HG02852 (cell line): ENCODE data around the gene TEKT5.
"Not testable (repeated sequence)": the region's sequence is repeated elsewhere in the genome, so short reads cannot be mapped to it uniquely, and the experiment has no call there.

Source experiments
- ATAC-seq: cut with Tn5 transposase; IDR thresholded peaks from one replicate; pipeline ENCODE4 v1.9.1; 2021; ENCODE audit warnings: mild to moderate bottlenecking, moderate library complexity; ENCODE audit not compliant: unreplicated experiment

TEKT5 gene

DNA sequence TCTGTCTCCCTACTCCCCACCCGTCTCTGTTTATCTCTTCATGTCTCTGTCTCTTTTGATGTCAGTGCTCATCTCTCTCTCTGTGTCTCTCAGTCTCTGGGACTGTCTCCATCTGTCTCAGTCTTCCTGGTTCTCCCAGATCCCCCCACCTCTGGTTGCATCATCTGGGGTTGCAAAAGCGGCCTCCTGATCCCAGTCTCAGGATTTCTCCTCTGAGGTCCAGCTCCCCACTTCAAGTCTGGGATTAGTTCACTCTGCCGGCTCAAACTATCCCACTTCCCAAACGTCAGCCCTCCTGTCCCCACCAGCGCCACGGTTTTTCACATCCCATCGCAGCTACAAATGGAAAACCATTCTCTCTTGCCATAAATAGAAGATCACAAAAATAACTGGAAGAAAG lies 9.0 kb downstream of the TEKT5 start:
- ATAC-seq, result no peak

DNA sequence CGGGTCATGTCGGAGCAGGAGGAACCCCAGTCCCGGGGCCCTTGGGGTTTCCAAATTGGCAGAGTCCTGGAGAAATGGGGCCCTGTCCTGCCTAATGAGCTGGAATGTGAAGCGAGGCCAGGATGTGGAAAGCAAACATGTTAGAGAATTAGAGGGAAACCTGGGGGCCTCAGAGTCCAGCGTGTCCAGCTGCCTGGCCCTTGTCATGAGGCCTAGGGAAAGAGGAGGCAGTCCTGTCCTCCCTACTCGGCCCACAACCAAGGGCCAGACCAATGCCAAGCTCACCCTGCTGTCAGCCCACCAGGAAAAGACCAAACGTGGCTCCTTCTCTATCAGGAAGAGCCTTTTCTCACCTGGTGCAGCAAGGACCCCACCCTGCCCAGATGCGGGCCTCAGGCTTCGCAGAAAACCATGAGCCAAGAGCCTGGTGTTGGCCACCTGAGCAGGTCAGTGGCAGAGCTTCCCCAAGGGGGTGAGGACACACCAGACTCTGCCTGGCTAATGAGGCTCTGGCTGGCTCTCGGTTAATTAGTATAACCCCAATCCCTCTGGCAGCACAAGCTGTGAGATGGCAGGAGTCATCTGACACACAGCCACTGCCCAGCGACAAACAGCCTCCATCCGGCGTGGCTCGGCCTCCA lies 10.1 kb downstream of the TEKT5 start:
- no peak for ATAC-seq

- no peak for ATAC-seq
Observed at GRCh38 chr16:10683170-10683569, 11.6 kb downstream of the TEKT5 start.

GRCh38 chr16:10682604-10683003 lies 12.1 kb downstream of the TEKT5 start:
- no peak for ATAC-seq

DNA sequence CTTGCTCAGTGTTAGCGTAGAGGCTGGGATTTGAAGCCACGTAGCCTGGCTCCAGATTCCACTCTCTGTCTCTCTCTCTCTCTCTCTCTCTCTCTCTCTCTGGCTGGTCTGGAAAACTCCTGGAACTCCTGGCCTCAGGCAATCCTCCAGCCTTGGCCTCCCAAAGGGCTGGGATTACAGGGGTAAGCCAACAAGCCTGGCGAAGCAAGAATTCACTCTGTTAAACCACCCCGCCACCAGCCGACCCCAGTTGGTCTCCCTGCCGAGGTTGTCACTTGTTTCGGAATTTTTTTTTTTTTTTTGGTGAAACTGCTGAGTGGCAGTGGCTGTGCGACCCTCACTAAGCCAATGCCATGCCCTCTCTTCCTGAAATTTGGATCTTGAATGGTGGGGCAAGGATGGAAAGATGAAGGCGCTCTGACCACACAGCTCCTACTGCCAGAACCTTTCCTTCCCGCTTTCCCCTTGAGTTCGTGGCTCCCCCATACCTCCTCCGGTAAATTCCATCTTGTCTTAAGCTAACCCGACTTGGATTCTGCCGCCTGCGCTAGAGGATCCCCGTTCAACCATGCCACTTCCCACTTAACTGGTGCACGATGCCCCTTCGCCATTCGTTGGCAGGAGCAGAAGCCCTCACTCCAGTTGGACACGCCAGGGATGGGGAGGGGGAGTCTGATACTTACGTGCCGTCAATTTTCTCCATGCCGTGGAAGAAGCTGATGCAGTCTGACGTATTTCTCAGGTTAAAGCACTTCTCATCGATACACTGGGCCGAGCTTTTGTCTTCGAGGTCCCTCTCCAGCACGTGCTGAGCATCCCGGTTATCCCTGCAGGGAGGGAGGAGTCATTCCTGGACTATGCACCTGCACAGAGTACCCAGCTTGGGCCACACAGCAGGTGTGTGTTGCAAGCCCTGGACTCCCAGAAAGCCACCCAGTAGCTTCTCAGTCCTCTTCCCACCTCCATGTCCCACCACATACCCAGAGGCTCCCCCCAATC lies 13.1 kb downstream of the TEKT5 start:
- no peak for ATAC-seq

DNA sequence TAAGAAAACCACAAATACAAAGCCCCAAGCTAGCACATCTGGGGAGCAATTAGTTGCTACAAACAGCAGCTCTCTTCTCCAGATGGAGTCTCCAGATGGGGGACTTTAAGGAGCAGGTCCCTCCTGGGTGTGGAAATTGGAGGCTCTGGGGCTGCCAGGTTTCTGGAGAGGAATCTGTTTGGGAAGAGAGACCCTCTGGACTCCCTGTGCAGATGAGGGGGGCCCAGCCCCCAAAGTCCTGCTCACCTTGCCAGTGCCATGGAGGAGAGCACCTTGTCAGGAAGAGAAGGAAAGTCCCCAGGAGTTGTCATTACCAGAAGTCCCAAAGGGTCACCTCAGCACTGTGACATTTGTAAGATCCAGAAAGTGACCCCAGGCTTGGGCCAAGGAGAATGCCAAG lies 14.8 kb downstream of the TEKT5 start:
- no peak for ATAC-seq

GRCh38 chr16:10679441-10679840 lies 15.3 kb downstream of the TEKT5 start:
- not testable (repeated sequence) for ATAC-seq

DNA sequence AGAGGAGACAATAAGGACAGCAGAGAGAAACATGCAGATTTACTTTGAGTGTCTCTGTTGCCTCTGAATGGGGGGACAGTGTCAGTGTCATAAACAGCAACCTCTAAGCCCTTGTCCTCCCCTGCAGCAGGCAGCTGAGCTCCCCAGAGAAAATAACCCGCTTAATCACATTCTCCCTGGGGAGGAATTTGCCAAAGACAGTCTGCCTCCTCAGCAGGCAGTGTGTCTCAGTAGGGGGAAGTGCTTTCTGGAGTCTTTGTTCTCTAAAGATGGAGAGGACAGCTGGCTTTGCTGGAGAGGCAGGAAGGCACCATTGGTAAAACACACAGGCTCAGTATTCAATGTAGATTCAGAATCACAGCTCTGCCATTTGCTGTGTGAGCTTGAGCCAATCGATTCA lies 16.1 kb downstream of the TEKT5 start:
- no peak for ATAC-seq

GRCh38 chr16:10676284-10676683 lies 18.4 kb downstream of the TEKT5 start:
- no peak for ATAC-seq

DNA sequence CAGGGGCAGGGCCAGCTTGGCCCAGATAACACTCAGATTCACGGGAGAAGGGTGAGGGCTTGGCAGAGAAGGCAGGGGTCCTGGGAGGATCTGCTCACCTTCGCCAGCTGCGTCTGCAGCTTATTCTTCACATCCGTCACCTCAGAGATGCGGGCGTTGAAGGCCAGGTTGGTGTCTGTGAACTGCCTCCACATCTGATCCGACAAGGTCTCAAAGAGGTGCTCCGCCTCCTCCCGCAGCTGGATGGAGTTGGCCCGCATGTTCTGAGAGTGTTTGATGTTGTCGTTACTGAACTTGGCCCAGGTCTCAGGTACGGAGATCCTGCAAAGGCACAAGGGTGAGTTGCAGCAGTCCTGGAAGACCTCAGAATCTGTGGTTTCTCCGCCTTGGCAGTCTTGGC lies 18.9 kb downstream of the TEKT5 start:
- no peak for ATAC-seq

DNA sequence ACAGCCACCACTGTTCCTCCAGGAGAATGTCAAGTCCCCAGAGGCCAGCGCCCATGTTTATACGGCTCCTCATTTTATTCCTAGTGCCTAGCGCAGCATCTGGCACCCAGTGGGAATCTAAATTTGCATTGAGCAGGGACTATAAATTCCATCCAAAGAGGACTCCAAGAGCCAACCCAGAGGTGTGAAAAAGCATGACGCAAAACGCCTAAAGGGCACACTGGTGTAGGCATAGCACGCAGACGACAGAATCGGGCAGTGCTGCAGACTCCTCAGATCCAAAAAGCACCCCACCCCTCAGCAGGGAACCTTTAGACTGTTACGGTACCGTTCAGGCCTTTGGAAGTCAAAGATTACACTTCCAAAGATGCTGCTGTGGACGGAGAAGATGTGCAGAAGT lies 19.5 kb downstream of the TEKT5 start:
- ATAC-seq, result no peak

DNA sequence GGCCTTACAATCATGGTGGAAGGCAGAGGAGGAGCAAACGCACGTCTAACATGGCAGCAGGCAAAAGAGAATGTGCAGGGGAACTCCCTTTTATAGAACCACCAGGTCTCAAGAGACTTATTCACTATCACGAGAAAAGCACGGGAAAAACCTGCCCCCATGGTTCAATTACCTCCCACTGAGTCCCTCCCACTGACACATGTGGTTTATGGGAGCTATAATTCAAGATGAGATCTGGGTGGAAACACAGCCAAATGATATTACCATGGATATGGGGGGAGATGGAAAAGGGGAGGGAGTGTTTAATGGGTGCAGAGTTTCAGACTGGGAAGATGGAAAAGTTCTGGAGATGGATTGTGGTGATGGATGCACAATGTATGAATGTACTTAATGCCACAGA lies 23.0 kb downstream of the TEKT5 start:
- no peak for ATAC-seq

- no peak for ATAC-seq
Observed at GRCh38 chr16:10669791-10670190, 24.9 kb downstream of the TEKT5 start.

- no peak for ATAC-seq
Observed at GRCh38 chr16:10668322-10669045, 26.2 kb downstream of the TEKT5 start.

GRCh38 chr16:10667239-10667638 lies 27.5 kb downstream of the TEKT5 start:
- ATAC-seq, result no peak

GRCh38 chr16:10666291-10666690 lies 28.4 kb downstream of the TEKT5 start:
- ATAC-seq, result no peak

GRCh38 chr16:10665166-10665565 lies 29.6 kb downstream of the TEKT5 start:
- ATAC-seq, result no peak

DNA sequence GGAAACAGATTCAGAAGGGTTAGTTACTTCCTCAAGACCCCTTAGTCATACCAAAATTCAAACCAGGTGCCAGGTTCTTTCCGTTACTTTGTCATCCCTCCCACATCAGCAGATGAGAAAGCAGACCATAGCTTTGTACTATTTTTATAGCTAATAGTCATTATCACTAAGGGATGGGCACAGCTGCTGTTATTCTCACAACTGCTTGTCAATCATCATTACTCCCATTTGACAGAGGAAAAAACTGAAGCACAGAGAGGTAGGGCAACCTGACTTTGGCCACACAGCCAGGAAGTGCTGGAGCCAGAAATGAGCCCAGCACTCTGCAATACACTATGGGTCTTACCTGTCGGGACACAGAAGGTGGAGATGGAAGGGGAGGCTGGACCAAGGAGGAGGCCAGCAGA lies 30.0 kb downstream of the TEKT5 start:
- no peak for ATAC-seq

DNA sequence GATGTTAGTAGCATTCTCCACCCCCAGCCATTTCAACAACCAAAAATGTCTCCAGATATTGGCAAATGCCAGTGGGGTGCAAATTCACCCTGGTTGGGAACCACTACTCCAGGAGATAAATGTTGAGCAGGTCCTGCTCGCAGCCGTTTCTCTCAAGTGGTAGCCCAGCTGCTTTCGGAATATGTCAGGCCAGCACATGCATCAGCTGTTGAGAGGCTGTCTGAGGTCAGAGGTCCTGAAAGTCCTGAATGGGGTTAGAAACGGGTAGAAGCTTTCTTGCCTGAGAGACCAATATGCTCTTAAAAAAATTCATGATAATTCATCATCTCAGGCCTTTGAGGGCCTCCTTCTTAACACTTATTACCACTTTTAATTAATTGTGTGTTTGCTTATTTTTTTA lies 31.0 kb downstream of the TEKT5 start:
- ATAC-seq, result no peak

DNA sequence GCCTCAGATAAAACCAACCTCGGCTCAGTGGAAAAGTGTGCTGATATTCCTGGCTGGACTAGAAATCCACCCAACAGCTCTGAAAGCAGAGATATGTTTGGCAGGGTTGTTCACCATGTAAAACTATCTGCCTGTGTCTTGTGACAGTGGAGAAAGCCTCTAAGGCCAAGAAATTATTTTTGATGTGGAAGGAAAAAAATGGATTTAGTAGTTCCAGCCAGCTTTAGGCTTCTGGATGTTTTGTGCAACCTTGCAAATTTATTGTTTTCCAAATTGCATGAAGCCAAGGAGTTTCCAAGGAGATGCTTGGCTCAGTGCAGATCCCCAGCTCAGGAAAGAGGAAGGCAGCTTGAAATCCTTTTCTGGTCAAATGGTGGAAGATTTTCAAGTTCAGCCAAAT lies 31.6 kb downstream of the TEKT5 start:
- no peak for ATAC-seq

GRCh38 chr16:10662212-10662611 lies 32.5 kb downstream of the TEKT5 start:
- ATAC-seq, result no peak

DNA sequence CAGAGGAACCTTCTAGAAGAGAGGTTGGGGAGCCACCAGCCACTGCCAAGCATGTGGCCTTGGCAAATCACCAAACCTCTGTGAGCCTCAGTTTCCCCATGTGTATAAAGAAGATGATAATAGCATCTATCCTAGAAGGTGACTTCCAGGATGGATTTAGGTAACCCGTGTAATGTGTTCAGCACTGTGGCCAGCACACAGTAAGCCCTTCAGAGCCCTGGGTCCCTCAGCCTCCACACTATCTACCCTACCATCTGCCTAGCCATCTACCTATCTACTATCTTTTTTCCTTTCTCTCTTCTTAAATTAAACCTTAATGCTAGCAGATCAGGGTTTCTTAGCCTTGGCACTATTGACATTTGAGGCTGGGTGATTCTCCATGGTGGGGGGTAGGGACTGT lies 33.0 kb downstream of the TEKT5 start:
- no peak for ATAC-seq
